Suprapubic skin (tissue), 4 donors: ENCODE results near the gene GABRB3.

Experiments
- CTCF ChIP-seq, 2 donors: fragments of 200-600 bp in 1 of 2; fragments of 450-650 bp in 1 of 2; sonication (generic) in 1 of 2; IDR thresholded peaks; one replicate each; pipeline ENCODE4 v1.5.1; 2016 to 2019; ENCODE audit warnings: antibody characterized with exemption in 2 of 2, mild to moderate bottlenecking in 1 of 2, moderate library complexity in 1 of 2
- EP300 ChIP-seq: sonication (generic); formaldehyde crosslinking; IDR thresholded peaks from one replicate; pipeline ENCODE4 v1.6.1; 2017; ENCODE audit warnings: antibody characterized with exemption
- POLR2A ChIP-seq, 2 donors: fragments of 450-650 bp; IDR thresholded peaks; one replicate each; pipeline ENCODE4 v1.6.1; 2017; ENCODE audit warnings: antibody characterized with exemption in 2 of 2, mild to moderate bottlenecking in 2 of 2, moderate library complexity in 2 of 2
- POLR2AphosphoS5 ChIP-seq, 3 donors: sonication (generic); formaldehyde crosslinking; IDR thresholded peaks; one replicate each; pipeline ENCODE4 v1.6.1; 2017; ENCODE audit warnings: antibody characterized with exemption in 3 of 3

- TF ChIP-seq POLR2A (IDR thresholded peaks at IDR 0.05) (no peak), CTCF (IDR thresholded peaks at IDR 0.05) (no peak), EP300 (no peak), POLR2AphosphoS5 (IDR thresholded peaks at IDR 0.05) (no peak)
Measured at GRCh38 chr15:26716069-26716468, 56.8 kb downstream of the GABRB3 start.
